CD14-positive monocyte (primary cell): ENCODE results near the gene MACROD1. TPM values are rescaled to one million over a fixed set of nuclear protein-coding genes. Genes with fewer than 3 reads are reported as not detected.

Experiments used
- DNase-seq, 3 donors: peaks; one replicate each; pipeline ENCODE4 v3.0.0-alpha.2; 2011 to 2022
- H2AFZ ChIP-seq: 2 replicates; pipeline ENCODE4 v1.6.0; 2012; ENCODE audit warnings: mild to moderate bottlenecking, low read depth, low read length, inconsistent platforms; ENCODE audit not compliant: insufficient read depth, poor library complexity, severe bottlenecking
- H3K27ac ChIP-seq, 2 donors: 1 replicate in 1 of 2; 2 replicates in 1 of 2; pipeline ENCODE4 v1.5.1; 2012 to 2013; ENCODE audit warnings: low read length in 2 of 2, control low read depth in 1 of 2, inconsistent platforms in 1 of 2, low read depth in 1 of 2, mild to moderate bottlenecking in 1 of 2
- H3K27me3 ChIP-seq, 2 donors: one replicate each; pipeline versions ENCODE4 v1.6.0 to v1.6.1; 2011 to 2013; ENCODE audit warnings: low read length in 2 of 2; ENCODE audit not compliant: control insufficient read depth in 2 of 2, insufficient read depth in 2 of 2
- H3K36me3 ChIP-seq, 2 donors: replicated peaks in 1 of 2; 1 replicate in 1 of 2; 2 replicates in 1 of 2; pipeline versions ENCODE4 v1.5.1 to v1.6.1; 2012 to 2013; ENCODE audit warnings: low read length in 2 of 2, control low read depth in 1 of 2, inconsistent platforms in 1 of 2, mild to moderate bottlenecking in 1 of 2; ENCODE audit not compliant: insufficient read depth in 2 of 2, control insufficient read depth in 1 of 2
- H3K4me1 ChIP-seq, 2 donors: 1 replicate in 1 of 2; 2 replicates in 1 of 2; pipeline versions ENCODE4 v1.5.1 to v1.6.1; 2012 to 2013; ENCODE audit warnings: low read length in 2 of 2, control low read depth in 1 of 2, inconsistent platforms in 1 of 2, mild to moderate bottlenecking in 1 of 2, moderate library complexity in 1 of 2; ENCODE audit not compliant: insufficient read depth in 2 of 2, control insufficient read depth in 1 of 2
- H3K4me2 ChIP-seq: replicated peaks from 2 replicates; pipeline ENCODE3; 2012; ENCODE audit warnings: low read length, moderate library complexity, mild to moderate bottlenecking; ENCODE audit not compliant: poor library complexity, severe bottlenecking; ENCODE audit errors: extremely low read depth
- H3K4me3 ChIP-seq, 3 experiments: fragments of 200-600 bp in 1 of 3; sonication (generic) in 1 of 3; replicated peaks in 1 of 3; 1 replicate in 2 of 3; 2 replicates in 1 of 3; pipeline ENCODE4 v1.5.1; 2011 to 2013; ENCODE audit warnings: low read length in 3 of 3, mild to moderate bottlenecking in 3 of 3, control low read depth in 2 of 3, low read depth in 2 of 3, inconsistent platforms in 1 of 3, moderate library complexity in 1 of 3
- H3K79me2 ChIP-seq: 2 replicates; pipeline ENCODE4 v1.6.0; 2012; ENCODE audit warnings: mild to moderate bottlenecking, control low read depth, inconsistent platforms, low read length, moderate library complexity; ENCODE audit not compliant: insufficient read depth
- H3K9ac ChIP-seq: 2 replicates; pipeline ENCODE4 v1.6.0; 2017; ENCODE audit warnings: low read length, mild to moderate bottlenecking; ENCODE audit not compliant: insufficient read depth, poor library complexity, severe bottlenecking
- H3K9me3 ChIP-seq, 2 donors: replicated peaks in 1 of 2; 1 replicate in 1 of 2; 2 replicates in 1 of 2; pipeline versions ENCODE4 v1.5.1 to v1.6.1; 2012 to 2013; ENCODE audit warnings: low read length in 2 of 2, control low read depth in 1 of 2; ENCODE audit not compliant: control insufficient read depth in 1 of 2, insufficient read depth in 1 of 2
- H4K20me1 ChIP-seq: 2 replicates; pipeline ENCODE4 v1.6.0; 2012; ENCODE audit warnings: mild to moderate bottlenecking, low read length, control low read depth, moderate library complexity; ENCODE audit not compliant: insufficient read depth
- H3K27ac Mint-ChIP-seq, 7 donors: one replicate each; pipeline ENCODE4 v1.8.0; 2020; ENCODE audit warnings: mild to moderate bottlenecking in 7 of 7, mixed read lengths in 7 of 7, moderate library complexity in 6 of 7, inconsistent platforms in 2 of 7
- H3K27me3 Mint-ChIP-seq, 3 donors: one replicate each; pipeline ENCODE4 v1.8.0; 2021 to 2022; ENCODE audit warnings: low read depth in 3 of 3, mild to moderate bottlenecking in 3 of 3, mixed read lengths in 3 of 3, moderate library complexity in 3 of 3, inconsistent platforms in 1 of 3
- H3K36me3 Mint-ChIP-seq, 2 donors: one replicate each; pipeline ENCODE4 v1.8.0; 2020; ENCODE audit warnings: mixed read lengths in 2 of 2, inconsistent platforms in 1 of 2, mild to moderate bottlenecking in 1 of 2
- H3K4me1 Mint-ChIP-seq: one replicate; pipeline ENCODE4 v1.8.0; 2020; ENCODE audit warnings: mild to moderate bottlenecking, mixed read lengths
- H3K4me3 Mint-ChIP-seq, 2 donors: one replicate each; pipeline ENCODE4 v1.8.0; 2020; ENCODE audit warnings: mild to moderate bottlenecking in 2 of 2, mixed read lengths in 2 of 2, moderate library complexity in 1 of 2
- H3K9me3 Mint-ChIP-seq, 7 donors: one replicate each; pipeline ENCODE4 v1.8.0; 2020 to 2022; ENCODE audit warnings: mixed read lengths in 7 of 7, mild to moderate bottlenecking in 6 of 7, moderate library complexity in 6 of 7, inconsistent platforms in 2 of 7
- CTCF ChIP-seq: fragments of 200-600 bp; IDR thresholded peaks from one replicate; pipeline ENCODE4 v1.8.0; 2022; ENCODE audit warnings: antibody characterized with exemption, mild to moderate bottlenecking
- WGBS: methylation state at CpG from one replicate; pipeline ENCODE4 v1.1.5; 2013; ENCODE audit warnings: missing lambda C conversion rate; ENCODE audit not compliant: insufficient coverage; 5-methylcytosine and 5-hydroxymethylcytosine counted together
- intact Hi-C, 2 donors: fragments of 100-400 bp; cut with micrococcal nuclease; formaldehyde crosslinking; loops; one replicate each; pipeline versions ENCODE4 v1.15.0 to v1.15.1; 2023
- polyA plus RNA-seq, 3 donors: library from polyadenylated mRNA; depleted of rRNA in 1 of 3; unstranded in 2 of 3; stranded (reverse) in 1 of 3; fragments of 300-500 nt in 2 of 3; fragments of >200 nt in 1 of 3; fragmentation: Illumina TruSeq in 2 of 3; gene quantifications; 1 replicate in 2 of 3; 2 replicates in 1 of 3; pipeline ENCODE4 v1.2.3, GENCODE V29; 2012 to 2021

The MACROD1 gene
- polyA plus RNA-seq, 3 donors, result 1.5 to 2.4 (median 2.2) TPM

GRCh38 chr11:64104632-64105031 lies 61.3 kb downstream of the MACROD1 start:
- H3K36me3 Mint-ChIP-seq, result no peaks in the 10 kb centered on the region
- Histone ChIP-seq H3K27ac (no peak overlapping the region), H3K9ac (no peak overlapping the region), H2AFZ (no peak overlapping the region), H3K4me1 (no peaks in the 10 kb centered on the region), H3K9me3 (no peaks in the 10 kb centered on the region), H3K79me2 (no peaks in the 10 kb centered on the region), H3K4me3 (no peak overlapping the region), H3K36me3 (no peaks in the 10 kb centered on the region), H4K20me1 (no peaks in the 10 kb centered on the region), H3K27me3 (no peaks in the 10 kb centered on the region), H3K4me2 (no peak overlapping the region)
- no peaks in the 10 kb centered on the region for H3K4me1 Mint-ChIP-seq
- no peak for DNase-seq
- H3K27ac Mint-ChIP-seq, result no peak overlapping the region
- H3K4me3 Mint-ChIP-seq, result no peak overlapping the region
- H3K9me3 Mint-ChIP-seq, result peaks cover 0 to 6% (median 0%) of the 10 kb centered on the region in 7 donors
- 100% methylated on average over 3 of the region's 5 CpGs for WGBS
- intact Hi-C loops, result no loop called here
- TF ChIP-seq CTCF, result no peak
- H3K27me3 Mint-ChIP-seq, result peaks cover 0 to 3% (median 0%) of the 10 kb centered on the region in 3 donors

- Histone ChIP-seq H3K4me2 (no peak overlapping the region), H3K79me2 (no peaks in the 10 kb centered on the region), H3K9me3 (no peaks in the 10 kb centered on the region), H4K20me1 (no peaks in the 10 kb centered on the region), H3K4me3 (no peak overlapping the region), H3K4me1 (no peaks in the 10 kb centered on the region), H3K27ac (no peak overlapping the region), H3K36me3 (no peaks in the 10 kb centered on the region), H3K27me3 (no peaks in the 10 kb centered on the region), H2AFZ (no peak overlapping the region), H3K9ac (no peak overlapping the region)
- Mint-ChIP-seq H3K36me3 (no peaks in the 10 kb centered on the region), H3K27me3 (peaks cover 0 to 5% (median 3%) of the 10 kb centered on the region in 3 donors), H3K9me3 (peaks cover 0 to 6% (median 0%) of the 10 kb centered on the region in 7 donors), H3K4me3 (no peak overlapping the region), H3K4me1 (no peaks in the 10 kb centered on the region), H3K27ac (no peak overlapping the region)
- no peak for DNase-seq
- TF ChIP-seq CTCF, result no peak
- 99% methylated on average over 10 of the region's 13 CpGs for WGBS
- intact Hi-C loops, result no loop called here
These were observed 62.5 kb downstream of the MACROD1 start for GRCh38 chr11:64103277-64103985.
